Skeletal muscle tissue (tissue), 4 donors: ENCODE results near the gene ASIC2. TPM values are rescaled to one million over a fixed set of nuclear protein-coding genes. Genes with fewer than 3 reads are reported as not detected.
"Not testable (repeated sequence)": the region's sequence is repeated elsewhere in the genome, so short reads cannot be mapped to it uniquely, and the experiment has no call there.

ENCODE experiments used
- H3K27ac ChIP-seq: one replicate; pipeline ENCODE4 v1.7.0; 2013; ENCODE audit warnings: mild to moderate bottlenecking, low read depth, low read length, inconsistent platforms
- H3K27me3 ChIP-seq, 3 donors: one replicate each; pipeline ENCODE4 v1.7.0; 2013; ENCODE audit warnings: low read length in 3 of 3; ENCODE audit not compliant: control insufficient read depth in 3 of 3, insufficient read depth in 3 of 3
- H3K36me3 ChIP-seq, 3 donors: one replicate each; pipeline ENCODE4 v1.7.0; 2013; ENCODE audit warnings: low read length in 3 of 3; ENCODE audit not compliant: control insufficient read depth in 3 of 3, insufficient read depth in 3 of 3
- H3K4me1 ChIP-seq, 3 donors: one replicate each; pipeline ENCODE4 v1.7.0; 2013; ENCODE audit warnings: low read length in 3 of 3, mild to moderate bottlenecking in 3 of 3; ENCODE audit not compliant: control insufficient read depth in 3 of 3, insufficient read depth in 3 of 3
- H3K4me3 ChIP-seq, 3 donors: one replicate each; pipeline ENCODE4 v1.7.0; 2013; ENCODE audit warnings: low read length in 3 of 3
- H3K9ac ChIP-seq, 3 donors: one replicate each; pipeline ENCODE4 v1.7.0; 2013; ENCODE audit warnings: low read length in 3 of 3, mild to moderate bottlenecking in 3 of 3, moderate library complexity in 2 of 3, low read depth in 1 of 3
- H3K9me3 ChIP-seq, 3 donors: one replicate each; pipeline ENCODE4 v1.7.0; 2013; ENCODE audit warnings: low read length in 3 of 3; ENCODE audit not compliant: control insufficient read depth in 3 of 3
- total RNA-seq: library from RNA; depleted of rRNA; stranded (reverse); fragments of >200 nt; gene quantifications from one replicate; pipeline ENCODE4 v1.2.3, GENCODE V29; 2014
- donor health status: Osteomylitis.

The ASIC2 gene
- total RNA-seq, 1 donor from 2014 or later = not detected

DNA sequence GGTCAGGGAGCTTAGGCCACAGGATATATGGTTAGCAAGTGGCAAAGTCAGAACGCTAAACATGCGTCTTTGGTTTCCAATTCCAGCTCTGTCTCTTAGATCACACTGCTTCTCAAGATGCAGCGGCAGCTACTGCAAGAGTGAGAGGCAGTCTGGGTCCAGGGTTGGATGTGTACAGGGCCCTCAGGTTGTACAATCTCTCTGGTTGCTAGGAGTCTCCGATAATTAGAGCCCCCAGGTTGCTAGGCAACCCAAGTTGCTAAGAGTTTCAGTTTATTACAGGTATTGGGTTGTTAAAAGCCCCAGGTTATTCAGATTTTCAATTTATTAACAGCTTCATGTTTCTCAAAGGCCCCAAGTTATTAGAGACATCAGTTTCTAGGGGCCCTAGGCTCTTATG lies 317.0 kb downstream of the ASIC2 start:
- Histone ChIP-seq H3K27me3 (no peaks in the 10 kb centered on the region), H3K36me3 (no peaks in the 10 kb centered on the region), H3K9me3 (no peaks in the 10 kb centered on the region), H3K9ac (no peak overlapping the region), H3K27ac (no peak overlapping the region), H3K4me3 (no peak overlapping the region), H3K4me1 (no peaks in the 10 kb centered on the region)

DNA sequence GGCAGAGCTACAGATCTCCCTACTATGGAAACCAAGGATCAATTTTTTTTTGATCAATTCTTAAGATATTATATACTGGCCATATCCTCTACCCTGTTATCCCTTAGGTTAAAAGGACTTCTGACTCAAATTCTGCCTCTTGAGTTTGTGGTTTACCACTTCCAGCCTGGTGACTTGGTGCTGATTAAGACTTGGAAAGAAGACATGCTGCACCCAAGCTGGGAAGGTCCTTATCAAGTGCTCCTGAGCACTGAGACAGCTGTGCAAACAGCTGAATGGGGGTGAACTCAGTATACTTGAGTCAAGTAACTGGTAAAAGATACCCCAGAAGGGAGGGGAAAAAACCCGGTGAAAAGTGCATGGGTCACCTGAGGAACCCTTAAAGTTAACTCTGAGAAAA lies 321.9 kb downstream of the ASIC2 start:
- H3K27me3 ChIP-seq = no peaks in the 10 kb centered on the region
- H3K36me3 ChIP-seq = no peaks in the 10 kb centered on the region
- no peak overlapping the region for H3K27ac ChIP-seq
- H3K9ac ChIP-seq = no peak overlapping the region
- H3K9me3 ChIP-seq = no peaks in the 10 kb centered on the region
- no peak overlapping the region for H3K4me3 ChIP-seq
- H3K4me1 ChIP-seq = no peaks in the 10 kb centered on the region

DNA sequence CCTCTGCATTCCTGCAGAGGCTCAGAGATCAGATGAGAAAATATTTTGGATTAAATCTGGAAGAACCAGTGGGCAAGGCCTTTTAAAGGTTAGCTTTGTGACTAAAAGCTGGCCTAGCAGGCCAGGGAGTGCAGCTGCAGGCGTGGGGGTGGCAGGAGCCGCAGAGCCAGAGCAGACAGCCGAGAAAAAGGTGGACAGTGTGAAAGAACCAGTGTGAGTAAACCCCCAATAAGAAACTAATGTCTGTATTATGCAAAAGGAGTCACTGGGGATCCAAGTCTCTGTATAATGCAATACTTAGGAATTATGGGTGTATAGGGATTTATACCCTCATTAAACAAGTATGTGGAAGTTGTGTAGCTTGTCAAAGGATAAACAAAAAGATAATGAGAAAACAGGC lies 322.8 kb downstream of the ASIC2 start:
- no peak overlapping the region for H3K9ac ChIP-seq
- H3K9me3 ChIP-seq = no peaks in the 10 kb centered on the region
- H3K4me1 ChIP-seq = no peaks in the 10 kb centered on the region
- H3K27ac ChIP-seq = no peak overlapping the region
- H3K4me3 ChIP-seq = no peak overlapping the region
- H3K36me3 ChIP-seq = no peaks in the 10 kb centered on the region
- no peaks in the 10 kb centered on the region for H3K27me3 ChIP-seq

DNA sequence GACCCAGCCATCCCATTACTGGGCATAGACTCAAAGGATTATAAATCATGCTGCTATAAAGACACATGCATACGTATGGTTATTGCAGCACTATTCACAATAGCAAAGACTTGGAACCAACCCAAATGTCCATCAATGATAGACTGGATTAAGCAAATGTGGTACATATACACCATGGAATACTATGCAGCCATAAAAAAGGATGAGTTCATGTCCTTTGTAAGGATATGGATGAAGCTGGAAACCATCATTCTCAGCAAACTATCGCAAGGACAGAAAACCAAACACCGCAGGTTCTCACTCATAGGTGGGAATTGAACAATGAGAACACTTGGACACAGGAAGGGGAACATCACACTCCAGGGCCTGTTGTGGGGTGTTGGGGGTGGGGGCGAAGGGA lies 323.9 kb downstream of the ASIC2 start:
- not testable (repeated sequence) for H3K4me3 ChIP-seq, H3K27me3 ChIP-seq, H3K4me1 ChIP-seq, H3K36me3 ChIP-seq, H3K27ac ChIP-seq, H3K9me3 ChIP-seq, H3K9ac ChIP-seq

DNA sequence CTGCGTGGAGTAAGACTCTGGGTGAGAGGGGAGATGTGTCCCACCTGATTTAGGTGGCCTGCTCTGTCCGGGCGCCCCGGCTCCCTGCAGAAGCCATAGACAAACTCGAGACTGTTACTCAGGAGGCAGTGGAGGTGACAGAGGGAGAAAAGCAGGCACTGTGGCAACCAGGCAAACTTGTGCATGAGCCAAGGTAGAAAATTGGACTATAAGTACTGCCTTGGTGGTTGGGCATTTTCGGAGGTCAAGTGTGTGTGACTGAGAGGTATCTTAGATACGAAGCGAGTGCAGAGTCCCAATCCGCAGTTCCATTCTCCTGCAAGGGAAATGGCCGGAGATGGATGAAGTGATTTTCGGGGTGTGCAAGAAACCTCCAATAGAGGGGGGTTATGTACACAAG lies 328.6 kb downstream of the ASIC2 start:
- Histone ChIP-seq H3K4me1 (no peaks in the 10 kb centered on the region), H3K27me3 (peaks cover 0 to 12% (median 0%) of the 10 kb centered on the region in 3 donors)

More for the DNA sequence above, 328.6 kb downstream of the ASIC2 start:
- H3K27ac ChIP-seq = no peak overlapping the region
- H3K9me3 ChIP-seq = no peaks in the 10 kb centered on the region
- H3K9ac ChIP-seq = no peak overlapping the region
- H3K36me3 ChIP-seq = no peaks in the 10 kb centered on the region
- no peak overlapping the region for H3K4me3 ChIP-seq
